LoVo (cell line): ENCODE measurements around the gene PDIA6.
"Not testable (repeated sequence)": the region's sequence is repeated elsewhere in the genome, so short reads cannot be mapped to it uniquely, and the experiment has no call there.

Experiments used
- DNase-seq: peaks from one replicate; pipeline ENCODE4 v3.0.0-alpha.2; 2016; ENCODE audit warnings: low spot score

PDIA6 gene

DNA sequence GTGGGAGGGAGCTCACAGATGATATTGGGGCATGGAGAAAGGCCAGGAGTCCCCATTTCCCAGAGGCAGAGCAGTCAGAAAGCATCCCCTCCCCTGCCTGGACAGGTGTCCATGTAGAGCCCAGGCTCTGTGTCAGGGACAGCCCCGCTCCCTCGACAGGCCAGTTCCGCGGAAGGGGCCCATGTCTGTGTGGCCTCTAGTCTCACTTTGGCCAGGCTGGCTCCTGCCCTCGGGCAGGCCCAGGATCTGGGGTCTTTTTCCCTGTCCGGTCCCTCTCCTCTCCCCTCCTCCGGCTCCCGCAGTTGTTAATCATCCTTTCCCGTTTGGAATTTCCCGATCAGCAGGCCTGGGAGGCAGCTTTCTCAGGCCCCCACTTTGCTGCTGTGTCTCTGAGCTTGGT lies 20.4 kb upstream of the PDIA6 start:
- DNase-seq, result no peak

DNA sequence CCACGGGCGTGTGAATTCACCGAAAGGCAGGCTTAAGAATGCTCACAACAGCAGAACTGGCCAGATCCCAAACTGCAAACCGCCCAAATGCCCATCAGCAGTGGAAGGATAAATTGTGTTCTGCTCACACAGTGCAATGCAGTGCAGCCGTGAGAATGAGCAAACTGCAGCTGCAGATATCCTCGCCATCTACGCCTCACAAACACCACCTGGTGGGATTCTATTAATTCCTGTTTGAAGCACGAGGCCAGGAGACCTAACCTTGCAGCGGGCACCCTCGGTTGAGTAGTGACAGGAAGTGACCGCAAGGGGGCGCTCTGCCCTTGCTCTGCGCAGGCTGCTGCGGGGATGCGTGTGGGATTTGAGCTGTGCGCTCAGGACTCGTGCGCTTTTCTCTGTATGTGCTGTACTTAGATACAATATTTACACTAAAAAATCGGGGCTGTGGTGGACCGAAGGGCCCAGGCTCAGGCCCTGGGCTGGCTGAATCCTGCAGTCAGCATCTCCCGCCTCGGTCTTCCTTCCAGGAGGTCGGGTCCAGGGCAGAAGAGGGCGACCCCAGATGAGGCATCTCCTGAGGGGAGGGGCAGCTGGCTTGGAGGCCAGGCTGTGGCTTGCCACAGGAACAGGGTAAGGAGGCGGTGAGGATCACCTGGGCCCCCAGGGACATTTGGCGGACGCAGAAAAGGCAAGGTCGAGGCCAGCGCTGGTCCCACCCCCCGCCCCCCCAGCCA lies 19.8 kb upstream of the PDIA6 start:
- DNase-seq, result peak; percentile 75

DNA sequence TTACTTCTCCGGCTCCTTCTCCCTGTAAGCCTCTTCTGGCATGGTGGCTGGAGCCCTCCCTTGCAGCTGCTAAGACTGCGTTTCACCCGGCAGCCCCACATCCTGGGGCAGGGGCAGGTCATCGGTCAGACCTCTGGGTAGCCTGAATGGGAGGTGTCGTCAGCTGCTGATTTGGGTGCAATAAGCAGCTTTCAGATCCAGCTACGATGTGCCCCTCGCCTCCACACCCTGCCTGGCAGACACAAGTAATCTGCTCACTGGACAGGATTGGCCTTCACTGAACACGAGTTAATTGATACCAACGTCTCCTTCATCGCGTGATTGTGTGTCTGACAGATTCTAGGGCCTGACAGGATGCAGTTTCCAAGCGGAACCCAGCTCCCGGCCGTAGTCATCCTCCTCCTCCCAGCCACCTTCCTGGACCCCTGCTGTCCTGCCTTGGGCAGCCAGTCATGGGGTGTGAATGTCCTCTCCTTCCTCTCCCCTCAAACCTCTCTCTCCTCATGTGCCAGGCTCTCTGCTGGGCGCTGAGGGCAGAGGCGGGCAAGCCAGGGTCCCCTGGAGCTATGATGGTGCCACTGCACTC lies 18.9 kb upstream of the PDIA6 start:
- no peak for DNase-seq

DNA sequence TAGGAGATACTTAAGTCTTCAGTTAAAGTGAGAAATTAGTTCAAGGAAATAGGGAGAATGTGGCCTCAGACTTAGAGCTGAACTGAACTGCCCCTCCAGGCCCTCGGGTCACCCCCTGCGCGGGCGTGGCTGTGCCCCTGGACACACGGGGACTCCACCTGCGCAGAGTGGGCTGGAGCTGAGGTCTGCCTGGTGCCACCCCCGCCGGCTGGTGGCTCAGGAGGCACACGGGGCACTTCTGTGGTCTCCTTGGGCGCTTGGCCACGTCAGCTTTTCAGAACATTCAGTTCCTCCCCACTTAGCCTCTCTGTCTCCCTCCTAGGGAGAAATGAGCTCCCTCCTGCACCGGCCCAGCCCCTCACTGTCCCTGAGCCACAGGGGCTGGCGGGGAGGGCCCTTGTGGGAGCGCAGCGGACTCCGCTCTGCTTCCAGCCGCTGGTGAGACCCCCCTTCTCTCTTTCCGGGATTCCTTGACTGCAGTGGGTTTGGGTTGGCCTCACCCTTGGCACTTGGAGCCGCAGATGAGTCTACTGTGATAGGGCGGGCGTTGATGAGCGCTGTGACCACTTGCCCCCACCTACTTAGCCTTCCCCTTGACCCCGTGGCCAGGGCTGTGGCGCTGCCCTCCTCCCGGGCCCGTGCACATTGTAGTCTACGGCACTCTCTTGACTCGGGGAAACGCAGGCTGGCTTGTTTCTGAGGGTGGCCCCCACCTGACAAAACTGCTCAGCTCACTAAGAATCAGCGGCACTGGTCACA lies 18.2 kb upstream of the PDIA6 start:
- DNase-seq, result no peak

DNA sequence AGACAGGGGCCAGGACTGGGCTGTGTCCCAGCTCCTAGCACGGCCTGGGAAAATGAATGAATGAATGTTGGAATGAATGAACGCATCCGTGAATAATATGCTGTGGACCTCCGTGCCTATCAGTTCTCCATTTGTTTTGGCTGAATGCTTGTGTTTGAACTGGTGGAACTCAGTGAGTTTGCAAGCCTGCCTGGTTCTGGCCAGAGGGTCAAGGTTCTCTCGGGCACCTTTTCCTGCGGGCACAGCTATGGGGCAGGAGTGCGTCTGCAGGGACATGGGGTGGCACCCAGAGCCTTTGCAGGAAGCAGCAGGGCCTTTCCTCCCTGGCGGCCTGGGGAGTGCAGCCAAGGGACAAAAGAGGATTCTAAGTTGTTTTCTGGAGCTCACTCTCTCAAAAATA lies 17.6 kb upstream of the PDIA6 start:
- no peak for DNase-seq

DNA sequence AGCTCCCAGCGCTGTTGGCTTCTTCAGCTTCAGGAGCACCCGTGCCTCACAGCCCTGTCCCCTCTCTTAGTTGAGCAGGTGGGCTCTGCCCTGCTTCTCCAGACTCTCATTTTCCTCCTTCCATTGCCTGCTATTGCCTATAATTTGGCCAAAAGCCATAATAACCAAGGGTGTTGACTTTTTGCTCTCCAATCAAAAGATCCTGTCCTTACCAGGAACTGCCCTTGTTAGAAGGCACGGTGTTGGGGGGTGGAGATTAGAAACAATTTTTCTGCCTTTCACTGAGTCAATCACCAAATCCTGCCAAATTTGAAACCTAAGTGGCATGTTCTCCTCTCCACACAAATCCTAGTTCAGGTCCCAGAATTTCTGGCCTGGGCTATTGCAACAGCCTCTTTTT lies 16.7 kb upstream of the PDIA6 start:
- no peak for DNase-seq

DNA sequence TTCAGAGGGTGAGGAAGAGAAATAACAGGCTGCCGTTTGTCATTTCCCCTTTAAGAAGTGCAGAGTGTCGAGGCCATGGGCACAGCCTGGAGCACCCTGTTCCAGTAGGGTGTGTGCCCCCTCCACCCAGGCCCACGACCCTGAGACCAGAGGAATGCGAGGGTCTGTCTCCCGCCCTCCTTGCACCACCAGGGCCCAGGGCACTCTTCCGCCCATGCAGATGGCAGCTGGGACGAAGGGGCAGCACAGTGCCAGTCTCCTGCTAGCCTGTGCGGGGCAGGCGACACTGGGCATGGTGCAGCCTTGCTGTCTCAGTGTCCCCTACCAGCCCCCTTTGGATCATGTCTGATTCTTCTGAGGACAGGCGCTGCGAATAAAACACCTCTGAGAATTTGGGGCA lies 15.8 kb upstream of the PDIA6 start:
- no peak for DNase-seq

DNA sequence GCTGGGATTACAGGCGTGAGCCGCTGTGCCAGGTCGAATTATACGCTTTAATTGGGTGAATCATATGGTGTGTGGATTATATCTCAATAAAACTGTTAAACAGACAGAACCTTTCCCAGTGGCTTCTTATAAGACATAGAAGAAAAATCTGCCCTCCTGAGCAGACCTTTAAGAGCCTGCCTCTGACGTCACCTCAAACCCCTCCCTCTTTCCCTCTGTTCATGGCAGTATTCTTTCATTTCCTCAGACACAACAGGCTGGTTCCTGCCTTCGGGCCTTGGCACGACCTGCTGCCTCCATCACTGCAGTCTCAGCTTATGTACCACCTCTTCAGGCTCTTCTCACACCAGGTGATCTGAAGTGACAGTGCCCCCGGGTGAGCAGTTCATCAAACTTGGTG lies 14.0 kb upstream of the PDIA6 start:
- DNase-seq, result no peak

DNA sequence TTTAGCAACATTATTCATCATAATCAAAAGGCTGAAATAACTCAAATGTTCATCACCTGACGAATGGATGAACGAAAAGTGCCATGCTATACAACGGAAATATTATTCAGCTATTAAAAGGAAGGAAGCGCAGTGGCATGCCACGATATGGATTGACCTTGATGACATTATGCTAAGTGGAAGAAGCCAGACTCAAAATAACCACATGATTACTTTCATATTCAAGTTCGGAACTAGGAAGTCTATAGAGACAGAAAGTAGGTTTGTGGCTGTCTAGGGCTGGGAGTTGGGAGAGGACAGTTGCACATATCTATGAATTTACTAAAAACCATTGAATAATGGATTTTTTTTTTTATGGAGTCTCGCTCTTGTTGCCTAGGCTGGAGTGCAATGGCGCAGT lies 13.4 kb upstream of the PDIA6 start:
- DNase-seq, result no peak

DNA sequence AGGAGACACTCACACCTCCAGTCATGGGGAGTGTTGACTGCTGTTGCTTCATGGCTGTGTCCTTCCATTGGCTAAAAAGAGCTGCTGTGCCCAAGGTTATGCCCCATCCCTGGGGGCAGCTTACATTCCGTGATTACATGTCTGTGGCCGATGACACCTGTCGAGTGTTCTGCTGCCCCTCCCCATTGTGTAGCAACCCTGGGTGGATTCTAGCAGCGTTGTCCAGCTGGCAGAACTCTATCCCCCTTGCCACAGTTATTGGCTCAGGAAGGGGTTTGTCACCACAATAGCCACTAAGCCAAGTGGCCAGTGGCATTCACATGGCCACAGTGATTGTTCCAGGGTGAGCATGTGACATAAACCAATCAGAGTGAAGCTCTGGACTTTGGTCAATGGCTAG lies 11.6 kb upstream of the PDIA6 start:
- no peak for DNase-seq

DNA sequence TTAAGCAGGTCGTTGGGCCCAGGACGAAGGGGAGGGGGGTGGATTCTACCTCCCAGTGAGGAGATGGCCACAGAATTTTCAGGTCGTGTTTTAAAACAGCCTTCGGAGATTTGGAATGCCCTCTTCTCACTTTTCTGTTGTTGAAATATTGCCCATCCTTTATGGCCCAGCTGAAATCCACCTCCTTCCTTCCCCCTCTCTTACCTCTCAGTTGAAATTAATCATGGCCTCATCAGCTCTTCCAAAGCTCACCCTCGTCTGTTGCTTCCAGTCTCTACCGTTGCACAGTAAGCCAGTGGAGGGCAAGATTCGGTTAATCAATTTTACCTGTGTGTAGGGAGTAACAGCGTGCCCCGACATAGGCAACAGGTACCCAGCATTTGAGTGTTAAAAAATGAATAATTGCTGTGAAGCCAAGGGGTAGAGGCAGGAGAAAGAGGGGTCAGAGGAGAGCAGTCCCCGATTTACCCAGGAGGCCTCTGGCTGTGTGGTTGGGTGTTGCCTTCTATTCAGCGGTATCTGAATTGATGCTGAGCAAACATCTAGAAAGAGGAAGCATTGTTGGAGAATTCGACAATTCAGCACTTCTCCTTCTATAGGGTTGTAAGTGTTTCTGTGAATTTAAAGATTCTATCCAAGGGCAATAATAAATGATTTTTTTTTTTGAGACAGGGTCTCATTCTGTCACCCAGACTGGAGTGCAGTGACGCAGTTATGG lies 8.6 kb upstream of the PDIA6 start:
- DNase-seq, result no peak

DNA sequence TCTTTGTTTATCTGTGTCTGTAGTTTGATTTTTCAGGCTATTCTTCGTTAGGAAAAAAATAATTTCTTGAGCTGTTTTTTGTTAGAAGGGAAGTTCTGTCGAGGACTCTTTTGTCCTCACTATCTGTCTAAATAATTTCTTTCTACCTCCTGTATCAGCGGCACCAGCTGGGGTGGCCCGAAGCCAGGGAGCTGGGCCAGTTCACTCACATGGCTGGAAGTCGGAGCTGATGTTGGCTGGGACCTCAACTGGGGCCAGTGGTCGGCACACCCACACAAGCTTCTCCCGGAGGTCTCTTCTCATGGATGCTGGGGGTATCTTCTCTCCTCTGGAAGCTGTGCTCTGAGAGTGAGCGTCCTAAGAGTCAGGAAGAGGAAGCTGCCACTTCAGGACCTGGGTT lies 8.0 kb upstream of the PDIA6 start:
- no peak for DNase-seq

DNA sequence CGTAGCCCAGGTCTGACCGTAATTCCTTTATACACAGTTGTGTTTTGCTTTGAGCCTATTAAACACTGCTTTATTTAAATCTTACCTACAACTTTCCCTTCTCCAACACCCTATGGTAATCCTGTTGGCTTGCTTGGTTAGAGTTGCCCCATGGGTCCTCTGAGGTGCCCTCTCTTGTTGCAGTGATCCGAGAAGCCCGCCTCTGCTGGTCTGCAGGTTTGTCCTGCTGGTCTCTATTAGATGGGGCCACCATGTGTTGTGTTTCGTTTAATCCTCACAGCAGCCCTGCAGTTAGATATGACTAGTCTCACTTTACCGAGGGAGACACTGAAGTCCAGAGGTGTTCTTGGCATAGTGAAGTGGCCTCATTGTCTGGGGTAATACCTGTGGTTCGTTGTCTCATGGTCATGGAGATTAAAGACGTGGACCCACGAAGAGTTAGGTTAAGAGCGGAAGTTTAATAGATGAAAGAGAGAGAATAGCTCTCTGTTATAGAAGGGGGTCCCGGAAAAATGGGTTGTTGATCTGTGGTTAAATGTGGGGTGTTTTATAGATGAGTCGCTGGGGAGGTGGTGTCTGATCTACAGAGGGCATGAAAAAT lies 7.2 kb upstream of the PDIA6 start:
- no peak for DNase-seq

DNA sequence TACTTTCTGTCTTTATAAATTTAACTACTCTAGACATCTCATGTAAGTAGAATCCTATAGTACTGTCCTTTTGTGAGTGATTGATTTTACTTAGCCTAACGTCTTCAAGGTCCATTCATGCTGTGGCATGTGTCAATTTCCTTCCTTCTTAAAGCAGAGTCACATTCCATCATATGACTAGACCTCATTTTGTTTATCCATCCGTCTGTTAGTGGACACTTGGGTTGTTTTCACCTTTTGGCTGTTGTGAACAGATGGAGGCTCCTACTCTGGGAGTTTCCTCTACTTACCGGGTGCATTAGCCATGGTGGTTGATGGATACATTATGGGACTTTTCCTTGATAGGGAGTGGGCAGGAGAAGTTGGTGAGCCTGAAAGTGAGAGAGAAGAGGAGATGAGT lies 6.4 kb upstream of the PDIA6 start:
- DNase-seq, result no peak

DNA sequence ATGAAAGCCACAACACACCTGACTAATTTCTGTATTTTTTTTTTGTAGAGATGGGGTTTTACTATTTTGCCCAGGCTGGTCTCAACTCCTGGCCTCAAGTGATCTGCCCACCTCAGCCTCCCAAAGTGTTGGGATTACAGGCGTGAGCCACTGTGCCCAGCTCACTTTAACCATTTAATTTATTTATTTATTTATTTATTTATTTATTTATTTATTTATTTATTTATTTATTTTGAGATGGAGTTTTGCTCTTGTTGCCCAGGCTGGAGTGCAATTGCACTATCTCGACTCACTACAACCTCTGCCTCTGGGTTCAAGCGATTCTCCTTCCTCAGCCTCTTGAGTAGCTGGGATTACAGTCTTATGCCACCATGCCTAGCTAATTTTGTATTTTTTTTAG lies 5.7 kb upstream of the PDIA6 start:
- DNase-seq, result not testable (repeated sequence)

DNA sequence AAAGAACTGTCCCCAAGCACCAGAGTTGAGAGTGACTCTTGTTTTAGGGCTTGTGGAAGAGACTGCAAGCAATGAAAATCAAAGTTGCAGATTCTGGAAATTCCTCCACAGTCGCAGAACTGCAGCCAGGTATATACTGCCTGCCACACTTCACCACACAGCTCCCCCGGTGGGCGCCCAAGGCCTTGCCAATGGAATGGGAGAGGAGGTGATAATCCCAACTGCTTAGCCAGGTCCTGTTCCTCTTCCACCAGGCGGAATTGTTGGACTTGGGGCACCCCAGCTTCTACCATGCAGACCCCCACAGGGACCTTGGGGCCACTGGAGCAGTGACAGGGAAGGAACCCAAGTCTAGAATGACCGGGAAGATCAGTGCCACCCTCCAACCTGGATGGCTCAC lies 4.8 kb upstream of the PDIA6 start:
- DNase-seq, result no peak

DNA sequence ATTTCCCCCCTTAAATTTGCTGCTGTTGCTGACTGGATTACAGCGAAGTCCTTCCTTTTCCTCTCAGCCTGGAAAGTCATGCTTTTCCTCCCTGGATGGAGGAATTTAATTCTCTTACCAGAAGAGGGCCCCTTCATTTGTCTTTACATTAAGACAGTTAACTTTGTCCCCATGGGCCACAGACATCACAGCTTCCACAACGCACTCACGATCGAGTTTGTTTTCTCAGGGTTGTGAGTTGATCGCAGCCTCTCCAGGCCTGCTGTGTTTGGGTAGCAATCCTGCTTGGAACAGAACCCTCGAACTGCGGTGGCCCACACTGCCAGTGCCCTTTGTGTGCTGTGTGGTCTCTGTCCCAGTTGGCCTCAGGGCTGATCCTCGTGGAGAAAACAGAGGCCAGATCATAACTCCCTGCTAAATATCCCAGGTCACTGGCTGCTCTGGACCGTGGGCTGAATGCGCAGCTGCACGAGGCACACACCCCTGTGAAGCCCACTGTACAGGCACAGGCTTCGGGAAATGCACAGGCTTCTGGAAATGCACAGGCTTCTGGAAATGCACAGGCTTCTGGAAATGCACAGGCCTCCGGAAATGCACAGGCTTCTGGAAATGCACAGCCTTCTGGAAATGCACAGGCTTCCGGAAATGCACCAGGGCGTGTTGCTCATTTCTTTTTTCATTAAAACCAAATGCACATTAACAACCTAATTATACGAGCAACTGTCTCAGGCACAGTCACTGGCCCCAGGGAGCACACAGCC lies 2.2 kb upstream of the PDIA6 start:
- DNase-seq, result no peak

DNA sequence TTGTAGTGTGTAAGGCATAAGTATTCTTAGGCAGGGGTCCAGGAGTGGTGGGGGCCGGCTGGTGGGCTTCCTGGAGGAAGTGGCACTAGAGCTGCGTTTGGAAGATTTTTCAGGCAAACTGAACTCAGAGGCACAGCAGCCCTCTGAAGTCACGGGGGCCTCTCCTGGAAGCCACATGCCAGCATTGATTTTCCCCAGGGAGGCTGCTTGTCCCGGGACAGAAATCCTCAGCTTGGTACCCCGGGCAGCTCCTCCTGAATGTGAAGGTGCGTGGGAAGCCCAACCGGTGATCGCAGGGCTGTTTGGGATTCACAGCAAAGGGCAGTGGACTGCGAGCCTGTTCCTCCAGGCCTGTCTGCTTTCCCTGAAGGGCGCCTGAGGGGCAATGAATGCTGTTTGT lies 1.6 kb upstream of the PDIA6 start:
- no peak for DNase-seq

DNA sequence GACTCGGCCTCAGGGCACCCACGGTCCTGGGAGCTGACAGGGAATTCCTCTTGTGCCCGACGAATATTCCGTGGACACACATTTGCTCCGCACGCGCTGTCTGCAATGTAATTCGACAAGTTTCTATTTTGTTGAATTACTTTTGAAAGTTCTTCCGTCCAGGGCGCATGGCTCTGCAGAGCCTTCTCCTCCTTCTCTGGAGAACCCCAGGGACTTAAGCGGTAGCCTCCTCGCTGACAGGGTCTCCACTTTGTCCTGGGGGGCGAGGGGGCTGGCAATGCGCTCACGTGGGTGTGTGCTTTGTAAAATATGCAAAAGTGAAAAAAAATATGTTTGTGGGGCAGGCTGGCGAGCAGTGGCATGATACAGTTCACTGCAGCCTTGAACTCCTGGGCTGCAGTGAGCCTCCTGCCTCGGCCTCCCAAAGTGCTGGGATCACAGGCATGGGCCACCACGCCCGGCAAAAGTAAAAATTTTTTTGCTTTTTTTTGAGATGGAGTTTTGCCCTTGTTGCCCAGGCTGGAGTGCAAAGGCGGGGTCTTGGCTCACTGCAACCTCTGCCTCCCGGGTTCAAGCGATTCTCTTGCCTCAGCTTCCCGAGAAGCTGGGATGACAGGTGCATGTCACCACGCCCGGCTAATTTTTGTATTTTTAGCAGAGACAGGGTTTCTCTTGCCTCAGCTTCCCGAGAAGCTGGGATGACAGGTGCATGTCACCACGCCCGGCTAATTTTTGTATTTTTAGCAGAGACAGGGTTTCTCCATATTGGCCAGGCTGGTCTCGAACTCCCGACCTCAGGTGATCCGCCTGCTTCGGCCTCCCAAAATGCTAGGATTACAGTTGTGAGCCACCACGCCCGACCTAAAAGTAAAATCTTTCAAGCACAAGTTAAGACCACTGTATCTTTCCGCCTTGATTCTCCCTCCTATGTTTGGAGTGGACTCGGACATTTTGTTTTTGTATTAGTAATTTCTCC lies 866 bp upstream of the PDIA6 start:
- DNase-seq, result not testable (repeated sequence)

DNA sequence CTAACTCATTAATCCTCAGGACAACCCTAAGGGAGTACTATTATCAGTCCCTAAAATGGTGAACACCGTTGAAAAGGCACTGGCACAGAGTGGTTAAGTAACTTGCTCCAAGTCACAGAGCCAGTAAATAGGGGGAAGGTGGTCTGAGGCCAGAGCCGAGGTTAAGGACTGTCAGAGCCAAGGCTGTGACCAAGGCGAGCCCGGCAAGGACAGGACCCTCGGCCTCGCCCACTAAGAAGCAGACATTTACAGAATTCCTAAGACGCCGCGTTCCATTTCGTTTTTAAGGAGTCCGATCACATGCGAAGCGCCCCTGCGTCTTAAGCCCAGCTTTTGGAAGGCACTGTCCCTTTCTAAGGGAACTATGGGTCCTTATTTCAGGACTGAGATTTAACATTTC lies 1.1 kb downstream of the PDIA6 start:
- DNase-seq, result peak; percentile 4
